Measurements from ENCODE around the gene ZNF608.

DNA sequence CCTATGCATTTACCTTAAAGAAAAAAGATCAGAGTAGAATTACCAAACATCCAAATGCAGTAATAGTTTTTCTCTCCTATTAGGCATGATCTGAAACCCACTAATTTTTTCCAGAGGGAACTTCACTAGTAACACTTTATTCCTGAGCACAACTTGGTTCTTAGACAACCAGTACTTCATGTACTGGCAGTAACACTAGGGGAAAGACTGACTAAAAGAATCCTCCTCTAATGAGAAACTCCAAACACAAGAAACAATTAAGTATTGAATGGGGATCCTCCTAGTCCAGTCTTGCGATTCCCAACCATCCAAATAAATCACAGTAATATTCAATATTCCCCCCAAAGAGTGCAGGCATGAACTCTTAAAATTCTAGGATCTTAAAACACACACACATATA is 48.9 kb downstream of the ZNF608 start:
- TF ChIP-seq, protein P1, sequence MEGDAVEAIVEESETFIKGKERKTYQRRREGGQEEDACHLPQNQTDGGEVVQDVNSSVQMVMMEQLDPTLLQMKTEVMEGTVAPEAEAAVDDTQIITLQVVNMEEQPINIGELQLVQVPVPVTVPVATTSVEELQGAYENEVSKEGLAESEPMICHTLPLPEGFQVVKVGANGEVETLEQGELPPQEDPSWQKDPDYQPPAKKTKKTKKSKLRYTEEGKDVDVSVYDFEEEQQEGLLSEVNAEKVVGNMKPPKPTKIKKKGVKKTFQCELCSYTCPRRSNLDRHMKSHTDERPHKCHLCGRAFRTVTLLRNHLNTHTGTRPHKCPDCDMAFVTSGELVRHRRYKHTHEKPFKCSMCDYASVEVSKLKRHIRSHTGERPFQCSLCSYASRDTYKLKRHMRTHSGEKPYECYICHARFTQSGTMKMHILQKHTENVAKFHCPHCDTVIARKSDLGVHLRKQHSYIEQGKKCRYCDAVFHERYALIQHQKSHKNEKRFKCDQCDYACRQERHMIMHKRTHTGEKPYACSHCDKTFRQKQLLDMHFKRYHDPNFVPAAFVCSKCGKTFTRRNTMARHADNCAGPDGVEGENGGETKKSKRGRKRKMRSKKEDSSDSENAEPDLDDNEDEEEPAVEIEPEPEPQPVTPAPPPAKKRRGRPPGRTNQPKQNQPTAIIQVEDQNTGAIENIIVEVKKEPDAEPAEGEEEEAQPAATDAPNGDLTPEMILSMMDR (IDR thresholded peaks at IDR 0.05), result no peak
- TF ChIP-seq POLR2A (IDR thresholded peaks at IDR 0.05), result no peak
- no peak for TF ChIP-seq POLR2AphosphoS5 (IDR thresholded peaks at IDR 0.05)
